HEK293T (cell line): ENCODE data around the gene IL4R.

ENCODE experiments used
- CTCF ChIA-PET: fragments of 350-600 bp; formaldehyde crosslinking; extraction: SDS; loops from one replicate; lab custom pipeline; 2021; ENCODE audit warnings: antibody characterized with exemption, inconsistent platforms; lab: Yijun Ruan, JAX
- POLR2A ChIA-PET: fragments of 350-600 bp; formaldehyde crosslinking; extraction: SDS; loops from one replicate; lab custom pipeline; 2020; ENCODE audit warnings: antibody characterized with exemption, inconsistent platforms; lab: Yijun Ruan, JAX
- DNase-seq: peaks from one replicate; pipeline ENCODE4 v3.0.0; 2012; ENCODE audit warnings: mixed read lengths; ENCODE audit errors: extremely low spot score
- ARNT ChIP-seq: fragments of 450-650 bp; IDR thresholded peaks from 2 replicates; pipeline ENCODE4 v1.6.1; 2017; ENCODE audit warnings: mild to moderate bottlenecking
- BHLHE40 ChIP-seq: fragments of 450-650 bp; IDR thresholded peaks from 2 replicates; pipeline ENCODE4 v1.6.1; 2016; ENCODE audit warnings: mild to moderate bottlenecking, moderate library complexity, borderline replicate concordance
- CTBP1 ChIP-seq: fragments of 450-650 bp; IDR thresholded peaks from 2 replicates; pipeline ENCODE4 v1.6.1; 2016; ENCODE audit warnings: borderline replicate concordance
- ELF4 ChIP-seq: fragments of 450-650 bp; IDR thresholded peaks from 2 replicates; pipeline ENCODE4 v1.6.1; 2017; ENCODE audit warnings: antibody characterized with exemption
- FOXA1 ChIP-seq: fragments of 450-650 bp; IDR thresholded peaks from 2 replicates; pipeline ENCODE4 v1.6.1; 2016; ENCODE audit warnings: mild to moderate bottlenecking
- FOXK2 ChIP-seq: fragments of 450-650 bp; IDR thresholded peaks from 2 replicates; pipeline ENCODE4 v1.6.1; 2016; ENCODE audit warnings: mild to moderate bottlenecking
- FOXM1 ChIP-seq: fragments of 450-650 bp; IDR thresholded peaks from 2 replicates; pipeline ENCODE4 v1.6.1; 2017; ENCODE audit warnings: mild to moderate bottlenecking, borderline replicate concordance
- HDGF ChIP-seq: fragments of 450-650 bp; IDR thresholded peaks from 2 replicates; pipeline ENCODE4 v1.6.1; 2017; ENCODE audit warnings: antibody characterized with exemption, borderline replicate concordance
- L3MBTL2 ChIP-seq: fragments of 450-650 bp; conservative IDR thresholded peaks from 2 replicates; pipeline ENCODE4 v1.6.1; 2016; ENCODE audit warnings: mild to moderate bottlenecking
- LEF1 ChIP-seq: fragments of 450-650 bp; IDR thresholded peaks from 2 replicates; pipeline ENCODE4 v1.6.1; 2017; ENCODE audit warnings: mild to moderate bottlenecking, borderline replicate concordance
- NFRKB ChIP-seq: fragments of 450-650 bp; IDR thresholded peaks from 2 replicates; pipeline ENCODE4 v1.6.1; 2016; ENCODE audit warnings: mild to moderate bottlenecking, moderate library complexity
- SP1 ChIP-seq: fragments of 450-650 bp; IDR thresholded peaks from 2 replicates; pipeline ENCODE4 v1.6.1; 2017
- SUZ12 ChIP-seq: fragments of 450-650 bp; IDR thresholded peaks from 2 replicates; pipeline ENCODE4 v1.6.1; 2016; ENCODE audit warnings: mild to moderate bottlenecking
- TARDBP ChIP-seq: fragments of 450-650 bp; IDR thresholded peaks from 2 replicates; pipeline ENCODE4 v1.6.1; 2016
- ZNF384 ChIP-seq: fragments of 450-650 bp; IDR thresholded peaks from 2 replicates; pipeline ENCODE4 v1.6.1; 2016
- TF ChIP-seq, protein P1 (sequence below): fragments of 450-650 bp; IDR thresholded peaks from 2 replicates; pipeline ENCODE4 v1.6.1; 2016

Gene IL4R

DNA sequence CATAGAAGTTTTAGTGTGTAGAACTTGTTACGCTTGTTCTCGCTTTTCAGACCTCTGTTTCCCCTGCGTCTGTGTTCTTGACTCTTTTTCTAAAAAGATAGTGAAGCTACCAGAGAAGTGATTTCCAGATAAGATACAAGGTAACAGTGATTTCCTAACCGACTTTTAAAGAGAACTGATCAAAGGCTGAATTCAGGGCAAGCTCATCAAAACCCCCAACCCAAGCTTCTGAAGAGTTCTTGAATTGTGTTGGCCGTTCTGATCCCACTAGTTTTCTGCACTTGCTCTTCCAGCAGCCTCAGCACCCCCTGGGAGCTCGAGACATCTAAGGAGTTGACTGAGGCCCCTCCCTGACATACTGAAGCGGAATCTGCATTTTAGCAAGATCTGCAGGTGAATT lies 32.5 kb upstream of the IL4R start:
- TF ChIP-seq FOXM1 (no peak), CTBP1 (no peak), FOXK2 (no peak), ELF4 (no peak), L3MBTL2 (no peak), LEF1 (no peak), SP1 (no peak), FOXA1 (no peak)
- TF ChIP-seq, protein P1, sequence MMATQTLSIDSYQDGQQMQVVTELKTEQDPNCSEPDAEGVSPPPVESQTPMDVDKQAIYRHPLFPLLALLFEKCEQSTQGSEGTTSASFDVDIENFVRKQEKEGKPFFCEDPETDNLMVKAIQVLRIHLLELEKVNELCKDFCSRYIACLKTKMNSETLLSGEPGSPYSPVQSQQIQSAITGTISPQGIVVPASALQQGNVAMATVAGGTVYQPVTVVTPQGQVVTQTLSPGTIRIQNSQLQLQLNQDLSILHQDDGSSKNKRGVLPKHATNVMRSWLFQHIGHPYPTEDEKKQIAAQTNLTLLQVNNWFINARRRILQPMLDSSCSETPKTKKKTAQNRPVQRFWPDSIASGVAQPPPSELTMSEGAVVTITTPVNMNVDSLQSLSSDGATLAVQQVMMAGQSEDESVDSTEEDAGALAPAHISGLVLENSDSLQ = no peak
- CTCF ChIA-PET = no interaction called here
- POLR2A ChIA-PET = interaction anchor here (1.0 kb wide), 1 partner anchor 12 kb away, joined by 3 read pairs; the partner anchor contains the start of gene NSMCE1
- no peak for DNase-seq

DNA sequence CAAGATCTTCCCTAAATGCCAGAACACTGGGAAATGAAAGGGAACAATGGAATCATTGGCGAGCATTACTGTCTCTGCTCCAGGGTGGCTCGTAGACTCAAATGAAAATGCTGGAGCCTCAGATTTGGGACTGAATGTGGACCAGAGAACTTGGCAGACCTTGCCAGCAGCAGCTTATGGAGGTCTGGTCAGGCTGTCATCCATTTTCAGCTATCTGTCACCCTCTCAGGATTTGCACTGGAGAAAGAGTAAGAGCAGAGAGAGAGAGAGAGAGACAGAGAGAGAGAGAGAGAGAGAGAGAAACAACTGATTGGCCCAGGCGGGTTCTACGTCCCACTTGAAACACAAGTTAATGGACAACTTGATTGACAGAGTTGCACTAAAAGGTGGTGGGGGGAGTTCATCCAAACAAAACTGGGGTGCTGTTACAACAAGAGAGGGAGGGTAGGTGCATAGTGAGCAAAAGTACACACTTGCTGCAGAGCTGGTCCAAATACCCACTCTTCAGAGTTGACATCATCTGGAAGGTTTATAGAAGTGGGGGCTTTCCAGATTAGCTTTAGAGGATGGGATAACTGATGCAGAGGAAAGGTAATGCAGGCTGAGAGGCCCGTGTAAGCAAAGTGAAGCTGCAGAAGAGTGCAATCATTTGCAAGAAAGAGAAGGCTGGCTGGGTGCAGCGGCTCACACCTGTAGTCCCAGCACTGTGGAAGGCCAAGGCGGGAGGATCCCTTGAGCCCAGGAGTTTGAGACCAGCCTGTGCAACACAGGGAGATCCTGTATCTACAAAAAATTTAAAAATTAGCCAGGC lies 28.7 kb upstream of the IL4R start:
- ChIA-PET CTCF (no interaction called here), POLR2A (no interaction called here)
- DNase-seq = no peak
- TF ChIP-seq ARNT (no peak), HDGF (no peak), L3MBTL2 (no peak), CTBP1 (no peak), BHLHE40 (no peak), SP1 (no peak), ZNF384 (no peak), FOXK2 (no peak), NFRKB (no peak), ELF4 (no peak), LEF1 (no peak), TARDBP (no peak), FOXA1 (no peak), SUZ12 (no peak)
- TF ChIP-seq, protein P1 = no peak

DNA sequence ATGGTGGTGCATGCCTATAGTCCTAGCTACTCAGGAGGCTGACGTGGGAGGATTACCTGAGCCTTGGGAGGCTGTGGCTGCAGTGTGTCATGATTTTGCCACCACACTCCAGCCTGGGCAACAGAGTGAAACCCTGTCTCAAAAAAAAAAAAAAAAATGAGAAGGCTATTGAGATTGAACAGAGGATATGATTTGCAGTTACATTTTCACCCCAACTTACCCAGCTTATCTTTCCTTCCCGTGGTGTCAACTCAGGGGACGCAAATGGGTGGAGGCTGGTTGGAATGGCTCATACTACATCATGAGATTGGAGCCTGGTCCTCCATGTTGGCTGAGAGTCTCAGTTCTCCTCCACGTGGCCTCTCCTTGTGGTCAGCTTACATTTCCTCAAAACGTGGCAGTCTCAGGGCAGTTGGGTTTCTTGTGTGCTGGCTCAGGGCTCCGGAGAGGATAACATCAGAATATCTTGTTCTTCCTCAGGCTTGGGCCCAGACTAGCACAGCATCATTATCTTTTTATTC lies 28.0 kb upstream of the IL4R start:
- TF ChIP-seq FOXK2 (no peak), FOXA1 (no peak), FOXM1 (no peak), SP1 (no peak), NFRKB (no peak), ARNT (no peak), LEF1 (no peak), BHLHE40 (no peak), ELF4 (no peak), ZNF384 (no peak), L3MBTL2 (no peak), SUZ12 (no peak), TARDBP (no peak), CTBP1 (no peak), HDGF (no peak)
- TF ChIP-seq, protein P1 = no peak
- POLR2A ChIA-PET = no interaction called here
- no peak for DNase-seq
- CTCF ChIA-PET = no interaction called here

DNA sequence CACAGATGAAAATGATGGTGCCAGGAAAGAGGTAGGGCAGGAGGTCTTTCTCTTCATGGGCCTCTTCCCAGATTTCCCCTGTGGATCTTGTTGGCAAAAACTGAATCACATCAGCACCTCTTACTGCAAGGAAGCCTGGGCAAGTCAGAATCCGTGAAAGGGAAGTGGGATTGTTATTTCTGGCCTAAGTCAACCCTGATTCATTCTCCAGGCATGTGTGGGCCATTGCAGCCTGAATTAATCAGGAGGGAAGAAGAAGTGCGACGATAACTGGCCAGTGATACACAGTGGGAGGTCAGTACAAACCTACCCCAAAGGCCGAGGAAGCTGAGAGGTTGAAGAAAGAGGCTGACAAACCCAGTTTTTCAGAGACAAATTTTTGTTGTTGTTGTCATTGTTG lies 27.3 kb upstream of the IL4R start:
- ChIA-PET POLR2A (no interaction called here), CTCF (no interaction called here)
- DNase-seq = no peak
- no peak for TF ChIP-seq LEF1
- no peak for TF ChIP-seq HDGF
- TF ChIP-seq NFRKB = no peak
- TF ChIP-seq ELF4 = no peak
- TF ChIP-seq, protein P1 = no peak
- TF ChIP-seq FOXK2 = no peak
- TF ChIP-seq TARDBP = no peak
- no peak for TF ChIP-seq L3MBTL2
- TF ChIP-seq SUZ12 = no peak
- TF ChIP-seq SP1 = no peak
- TF ChIP-seq ZNF384 = no peak

DNA sequence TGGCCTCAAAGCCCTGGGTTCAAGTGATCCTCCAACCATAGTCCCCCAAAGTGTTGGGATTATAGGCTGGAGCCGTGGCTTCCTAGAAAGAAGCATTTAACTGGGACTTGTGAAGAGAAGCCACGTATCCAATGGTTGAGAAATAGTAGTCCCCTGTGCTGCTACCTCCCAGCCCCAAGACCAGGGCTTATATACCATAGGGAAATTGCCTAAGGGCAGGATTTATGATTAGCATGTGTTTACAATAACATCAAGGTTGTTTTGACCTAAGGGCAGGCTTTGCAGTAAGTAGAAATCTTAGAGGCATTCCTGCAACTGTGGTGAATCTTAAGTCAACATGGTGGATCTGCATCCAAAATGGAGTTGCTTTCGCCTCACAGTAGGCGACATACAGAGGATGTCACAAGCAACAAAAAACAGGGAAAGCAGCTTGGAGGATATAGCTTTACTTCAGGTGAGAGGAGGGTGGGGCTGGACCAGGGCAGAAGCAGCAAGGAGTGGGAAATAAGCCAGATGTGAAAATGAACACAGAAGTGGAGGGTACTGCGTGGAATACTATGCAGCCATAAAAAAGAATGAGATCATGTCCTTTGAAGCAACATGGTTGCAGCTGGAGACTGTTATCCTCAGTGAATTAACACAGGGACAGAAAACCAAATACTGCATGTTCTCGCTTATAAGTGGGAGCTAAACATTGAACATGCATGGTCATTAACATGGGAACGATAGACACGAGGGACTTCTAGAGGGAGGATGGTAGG lies 26.5 kb upstream of the IL4R start:
- POLR2A ChIA-PET = no interaction called here
- TF ChIP-seq L3MBTL2 (no peak), FOXM1 (no peak), NFRKB (no peak), FOXK2 (no peak), SUZ12 (no peak), TARDBP (no peak), SP1 (no peak), FOXA1 (no peak), ARNT (no peak)
- TF ChIP-seq, protein P1 = no peak
- CTCF ChIA-PET = no interaction called here

More for the DNA sequence above, 26.5 kb upstream of the IL4R start:
- no peak for DNase-seq
